GM19455 (cell line): ENCODE results near the gene OR5AP2.
"Not testable (repeated sequence)": the region's sequence is repeated elsewhere in the genome, so short reads cannot be mapped to it uniquely, and the experiment has no call there.

Experiments
- ATAC-seq: cut with Tn5 transposase; IDR thresholded peaks from one replicate; pipeline ENCODE4 v1.9.1; 2021; ENCODE audit not compliant: unreplicated experiment

The OR5AP2 gene

DNA sequence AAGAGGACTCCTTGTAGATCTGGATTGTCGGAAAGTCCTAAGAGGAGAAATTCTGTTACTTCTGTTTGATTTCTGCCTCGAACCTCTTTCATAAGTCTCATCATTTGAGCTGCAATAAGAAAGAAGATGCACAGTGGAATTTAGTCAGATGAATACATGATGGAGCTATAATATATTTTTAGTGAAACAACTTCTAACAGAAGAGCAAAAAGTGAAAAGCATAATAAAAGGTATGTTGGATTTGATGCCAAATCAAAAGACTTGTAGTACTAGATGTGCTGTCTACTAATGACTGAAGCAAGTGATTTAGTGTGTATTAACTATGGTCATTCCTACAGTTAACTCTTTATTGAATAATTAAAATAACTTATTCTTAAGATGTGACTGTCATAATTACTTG, at the start of gene OR5AP2:
TSS of gene OR5AP2 (minus strand) at position 101 of the 400 bp plus-strand sequence. CDS start at position 101, 0 bp downstream.
- no peak for ATAC-seq

DNA sequence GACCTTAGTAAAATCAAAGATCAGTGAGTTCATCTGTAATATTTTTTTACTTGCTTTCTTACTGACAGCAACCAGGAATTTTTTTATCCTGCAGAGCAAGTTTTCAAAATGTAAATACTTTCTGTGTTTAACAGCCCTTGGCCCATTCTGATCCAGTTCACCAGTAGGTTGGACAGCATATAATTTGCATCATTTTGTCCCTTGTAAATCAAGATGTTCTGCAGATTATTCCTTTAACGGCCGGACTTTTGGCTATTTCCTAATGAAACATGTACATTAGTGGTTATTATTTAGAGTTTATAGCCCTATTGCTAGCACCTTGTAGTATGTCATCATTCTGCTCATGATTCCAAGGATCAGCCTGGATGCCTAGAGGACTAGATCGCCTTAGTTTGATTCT, 48.9 kb upstream of the OR5AP2 start:
- not testable (repeated sequence) for ATAC-seq

DNA sequence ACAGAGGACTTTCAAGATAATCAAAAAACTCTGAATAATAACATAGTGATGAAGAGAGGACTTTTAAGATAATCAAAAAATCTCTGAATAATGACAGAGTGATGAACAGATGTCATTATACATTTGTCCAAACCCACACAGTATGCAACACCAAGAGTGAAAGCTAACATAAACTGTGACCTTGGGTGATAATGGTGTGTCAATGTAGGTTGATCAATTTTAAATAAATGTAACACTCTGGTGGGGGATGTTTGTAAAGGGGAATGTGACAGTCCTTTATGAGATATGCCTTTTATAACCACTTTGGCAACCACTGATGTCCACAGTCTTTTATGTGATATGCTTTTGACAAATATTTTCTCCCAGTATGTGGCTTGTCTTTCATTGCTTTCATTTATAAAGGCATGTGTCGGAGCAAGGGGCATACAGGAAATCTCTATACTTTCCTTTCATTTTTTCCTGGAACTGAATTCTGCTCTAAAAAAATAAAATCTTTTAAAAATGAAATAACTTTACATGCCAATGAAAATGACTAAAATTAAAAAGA, 46.4 kb upstream of the OR5AP2 start:
- ATAC-seq = no peak

DNA sequence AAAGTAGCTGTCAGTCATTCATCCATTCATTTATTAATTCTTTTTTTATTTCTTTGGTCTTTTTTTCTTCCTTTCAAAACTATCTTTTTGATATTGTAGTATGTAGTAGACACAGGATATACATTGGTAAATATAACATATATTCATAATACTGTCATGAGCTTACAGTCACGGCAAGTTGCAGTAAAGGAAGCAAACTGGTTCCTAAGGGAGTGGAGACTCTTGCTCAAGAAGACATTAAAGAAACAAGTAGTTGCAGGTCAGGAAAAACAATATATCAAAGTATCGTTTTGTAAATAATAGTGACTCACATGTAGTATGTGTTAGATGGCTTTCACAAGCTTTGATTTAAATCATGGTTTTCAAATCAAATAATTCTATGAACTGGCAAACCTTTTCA, 28.7 kb upstream of the OR5AP2 start:
- no peak for ATAC-seq

DNA sequence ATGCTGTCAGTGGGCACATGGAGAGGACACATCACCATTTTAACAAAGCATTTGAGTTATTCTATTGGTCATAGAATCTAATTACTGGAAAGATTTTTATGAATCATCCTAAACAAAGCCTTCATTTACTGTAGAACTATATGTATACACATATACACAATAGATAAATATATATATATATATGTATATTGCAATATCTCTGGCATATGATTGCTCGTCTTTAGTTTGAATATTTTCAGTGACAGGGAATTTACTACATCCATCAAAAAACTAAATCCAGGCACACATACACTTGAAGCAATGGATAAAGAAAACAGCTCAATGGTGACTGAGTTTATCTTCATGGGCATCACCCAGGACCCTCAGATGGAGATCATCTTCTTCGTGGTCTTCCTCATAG, 21.1 kb upstream of the OR5AP2 start, which contains the start of gene OR5AR1:
TSS of gene OR5AR1 (plus strand) at position 301 of the 400 bp plus-strand sequence. CDS start at position 301, 0 bp downstream.
- no peak for ATAC-seq

DNA sequence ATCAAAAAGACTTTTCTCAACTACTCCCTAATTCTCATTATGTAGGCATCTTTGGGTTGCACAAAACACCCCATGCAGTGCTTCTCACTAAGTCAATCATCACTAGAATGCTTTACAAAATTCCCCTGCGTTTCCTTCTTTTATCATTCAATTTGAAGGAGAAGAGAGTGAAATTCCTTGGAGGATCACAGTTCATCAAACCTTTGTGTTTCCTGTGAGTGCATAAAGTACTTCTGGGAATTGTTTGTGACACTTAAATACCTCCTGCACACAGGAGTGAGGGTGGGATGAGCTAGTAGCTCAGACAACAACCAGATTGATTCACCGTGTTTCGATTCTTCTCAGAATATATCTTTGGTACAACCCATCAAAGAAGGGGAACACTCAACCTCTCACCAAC, 17.5 kb upstream of the OR5AP2 start:
- no peak for ATAC-seq

DNA sequence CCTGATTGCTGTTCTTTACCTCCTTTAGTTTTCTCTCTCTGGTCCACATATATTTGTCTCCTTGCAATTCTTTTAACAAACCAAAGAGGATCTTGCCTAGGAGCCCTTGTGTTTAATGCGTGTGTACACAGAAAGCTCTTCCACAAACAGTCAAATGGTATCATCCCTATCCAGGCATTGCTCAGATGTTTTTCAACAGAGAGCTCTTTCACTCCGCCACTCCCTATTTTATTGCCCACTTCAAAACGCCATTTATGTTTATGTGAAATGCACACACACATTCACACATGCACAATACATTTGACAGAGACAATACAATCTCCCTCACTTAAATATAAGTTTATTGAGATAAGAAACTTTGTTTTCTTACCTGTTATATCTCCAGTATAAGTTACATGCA, 4.7 kb downstream of the OR5AP2 start:
- no peak for ATAC-seq

DNA sequence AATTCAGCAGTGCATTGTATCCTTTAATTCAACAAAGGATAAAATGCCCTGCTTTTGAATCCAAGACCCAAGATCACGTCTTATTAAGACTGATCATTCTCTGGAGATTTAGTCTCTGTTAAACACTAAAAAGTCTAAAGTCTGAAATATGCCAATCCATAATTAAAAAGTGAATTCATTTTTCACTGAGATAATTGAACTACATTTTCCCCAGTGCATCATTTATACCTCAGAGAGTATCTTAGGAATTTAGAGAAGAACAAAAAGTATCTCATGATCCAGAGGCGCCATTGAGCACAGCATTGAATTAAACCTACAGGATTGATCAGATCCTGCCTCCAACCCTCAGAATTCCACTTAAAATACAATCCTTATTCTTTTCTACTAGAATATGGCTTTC, 5.4 kb downstream of the OR5AP2 start:
- no peak for ATAC-seq

DNA sequence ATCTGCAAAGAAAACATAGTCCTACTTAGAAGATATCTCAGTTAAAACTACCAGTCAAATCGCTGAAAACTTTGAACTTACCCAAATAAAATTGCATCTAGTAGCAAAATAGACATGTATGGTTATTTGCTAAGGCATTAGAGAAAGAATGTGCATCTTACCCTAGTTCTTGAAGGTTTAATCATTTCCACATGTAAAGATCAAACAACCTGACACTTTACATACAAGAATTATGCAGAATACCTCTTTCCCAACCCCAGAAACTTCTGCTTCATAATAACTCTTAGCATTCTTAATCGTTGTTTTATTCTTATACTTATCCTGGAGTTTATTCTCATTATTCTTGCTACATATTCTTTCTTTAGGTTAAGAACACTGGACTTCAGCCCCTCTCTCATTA, 9.9 kb downstream of the OR5AP2 start:
- no peak for ATAC-seq

DNA sequence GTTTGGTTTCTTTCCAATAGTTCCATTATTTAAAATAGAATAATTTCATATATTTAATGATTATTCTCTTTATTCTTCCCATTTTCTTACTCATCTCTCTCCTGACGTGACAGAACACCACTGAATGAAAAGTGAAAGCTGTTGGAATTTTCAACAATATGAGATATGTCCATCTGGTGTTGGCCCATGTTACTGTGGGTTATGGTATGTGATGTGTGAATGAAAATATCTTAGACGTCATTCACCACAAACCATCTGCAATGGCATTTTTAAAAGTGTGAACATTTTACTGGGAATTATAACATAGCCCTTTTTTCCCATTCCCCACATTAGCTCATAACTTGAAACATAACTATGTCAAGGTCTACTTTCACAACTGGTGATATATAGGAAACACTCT, 16.3 kb downstream of the OR5AP2 start:
- ATAC-seq = no peak

DNA sequence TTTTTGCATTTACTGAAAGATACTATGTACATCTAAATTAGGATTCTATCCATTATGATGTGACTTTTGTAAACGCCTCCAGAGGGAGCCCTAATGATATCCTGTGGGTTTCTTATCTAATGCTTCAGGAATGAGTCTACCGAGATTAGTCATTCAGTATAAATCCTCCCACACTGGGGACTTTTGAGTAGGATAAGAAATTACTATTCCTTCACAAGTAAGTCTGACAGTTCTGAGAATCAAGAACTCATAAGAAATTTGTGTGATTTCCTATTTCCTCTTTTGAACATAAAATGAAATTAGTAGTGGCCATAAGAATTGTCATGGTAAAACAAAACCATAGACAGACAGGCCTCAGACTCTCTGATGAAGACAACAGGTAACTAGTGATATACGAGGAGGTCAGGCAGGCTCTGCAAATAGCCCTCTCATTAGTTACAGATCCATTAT, 17.6 kb downstream of the OR5AP2 start:
- no peak for ATAC-seq

DNA sequence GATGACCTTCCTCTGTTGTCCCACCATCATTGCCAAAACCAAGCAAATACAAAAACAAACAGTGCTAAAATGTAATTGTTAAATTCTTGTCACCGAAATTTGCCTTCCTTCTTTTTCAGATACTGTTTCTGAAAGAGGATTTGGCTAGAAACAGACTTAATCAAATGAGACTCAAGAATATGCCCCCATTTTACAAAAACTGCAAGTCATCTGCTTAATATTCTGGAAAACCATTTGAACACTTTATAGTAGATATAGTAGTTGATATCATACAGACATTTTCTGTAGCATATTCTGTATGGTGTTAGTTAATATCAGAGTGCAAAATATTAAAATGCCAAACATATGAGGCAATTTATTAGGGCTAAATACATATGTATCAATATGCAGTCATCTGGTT, 31.1 kb downstream of the OR5AP2 start:
- no peak for ATAC-seq

DNA sequence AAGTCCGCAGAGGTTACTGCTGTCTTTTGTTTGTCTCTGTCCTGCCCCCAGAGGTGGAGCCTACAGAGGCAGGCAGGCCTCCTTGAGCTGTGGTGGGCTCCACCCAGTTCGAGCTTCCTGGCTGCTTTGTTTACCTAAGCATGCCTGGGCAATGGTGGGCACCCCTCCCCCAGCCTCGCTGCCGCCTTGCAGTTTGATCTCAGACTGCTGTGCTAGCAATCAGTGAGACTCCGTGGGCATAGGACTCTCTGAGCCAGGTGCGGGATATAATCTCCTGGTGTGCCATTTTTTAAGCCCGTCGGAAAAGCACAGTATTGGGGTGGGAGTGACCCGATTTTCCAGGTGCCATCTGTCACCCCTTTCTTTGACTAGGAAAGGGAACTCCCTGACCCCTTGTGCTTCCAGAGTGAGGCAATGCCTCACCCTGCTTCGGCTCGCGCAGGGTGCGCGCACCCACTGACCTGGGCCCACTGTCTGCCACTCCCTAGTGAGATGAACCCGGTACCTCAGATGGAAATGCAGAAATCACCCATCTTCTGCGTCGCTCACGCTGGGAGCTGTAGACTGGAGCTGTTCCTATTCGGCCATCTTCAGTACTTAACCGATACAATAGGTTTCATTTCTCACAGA, 50.0 kb downstream of the OR5AP2 start:
- ATAC-seq = not testable (repeated sequence)
